ENCODE results near the gene PRSS8.
"Not testable (repeated sequence)": the region's sequence is repeated elsewhere in the genome, so short reads cannot be mapped to it uniquely, and the experiment has no call there.

Gene PRSS8

DNA sequence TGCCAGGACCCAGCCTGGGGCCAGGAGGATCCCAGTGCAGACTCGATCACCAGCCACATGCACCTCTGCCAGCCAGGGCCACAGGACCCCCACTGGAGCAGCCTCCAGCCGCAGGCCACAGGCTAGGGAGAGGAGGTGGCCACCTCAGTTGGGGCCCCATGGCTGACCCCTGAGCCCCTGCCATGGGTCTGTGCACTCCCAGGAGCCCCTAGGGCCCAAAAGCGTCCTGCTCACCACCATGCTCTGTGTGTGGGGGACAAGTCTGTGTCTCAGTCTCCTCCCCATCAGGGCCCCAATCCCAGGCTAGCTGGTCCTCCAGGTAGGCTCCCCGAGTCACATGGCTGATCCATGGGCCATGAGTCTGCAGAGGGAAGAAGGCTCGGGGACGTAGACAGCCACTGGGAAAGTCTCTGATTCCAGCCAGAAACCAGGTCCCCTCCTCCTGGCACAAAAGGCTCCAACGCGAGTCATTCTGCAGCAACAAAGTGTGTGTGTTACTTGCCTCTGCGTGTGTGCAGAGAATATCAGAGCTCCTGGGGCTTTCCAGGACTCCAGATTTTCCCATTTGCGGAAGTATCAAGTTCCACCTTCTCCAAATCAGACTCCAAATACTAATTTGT is 6.1 kb upstream of the PRSS8 start:
- CTCF ChIA-PET = interaction anchor here (0.6 to 6.7 kb wide), 51 partner anchors 8 to 729 kb away, joined by 3 to 101 read pairs (median 6); partner anchors contain the start of genes ARMC5, FUS, HSD3B7 and KAT8
- TF ChIP-seq, protein P1, sequence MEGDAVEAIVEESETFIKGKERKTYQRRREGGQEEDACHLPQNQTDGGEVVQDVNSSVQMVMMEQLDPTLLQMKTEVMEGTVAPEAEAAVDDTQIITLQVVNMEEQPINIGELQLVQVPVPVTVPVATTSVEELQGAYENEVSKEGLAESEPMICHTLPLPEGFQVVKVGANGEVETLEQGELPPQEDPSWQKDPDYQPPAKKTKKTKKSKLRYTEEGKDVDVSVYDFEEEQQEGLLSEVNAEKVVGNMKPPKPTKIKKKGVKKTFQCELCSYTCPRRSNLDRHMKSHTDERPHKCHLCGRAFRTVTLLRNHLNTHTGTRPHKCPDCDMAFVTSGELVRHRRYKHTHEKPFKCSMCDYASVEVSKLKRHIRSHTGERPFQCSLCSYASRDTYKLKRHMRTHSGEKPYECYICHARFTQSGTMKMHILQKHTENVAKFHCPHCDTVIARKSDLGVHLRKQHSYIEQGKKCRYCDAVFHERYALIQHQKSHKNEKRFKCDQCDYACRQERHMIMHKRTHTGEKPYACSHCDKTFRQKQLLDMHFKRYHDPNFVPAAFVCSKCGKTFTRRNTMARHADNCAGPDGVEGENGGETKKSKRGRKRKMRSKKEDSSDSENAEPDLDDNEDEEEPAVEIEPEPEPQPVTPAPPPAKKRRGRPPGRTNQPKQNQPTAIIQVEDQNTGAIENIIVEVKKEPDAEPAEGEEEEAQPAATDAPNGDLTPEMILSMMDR (IDR thresholded peaks at IDR 0.05; ENCODE audit: insufficient read depth, low read length, missing control alignments) = no peak
- POLR2A ChIA-PET = interaction anchor here (0.5 to 1.8 kb wide), 11 partner anchors 11 to 330 kb away, joined by 3 to 31 read pairs (median 3); partner anchors contain the start of genes ARMC5, FUS, HSD3B7 and KAT8
- H3K4me3 ChIP-seq (ENCODE audit: low read depth, low read length) = peak overlapping the region; percentile 39
- DNase-seq (ENCODE audit: low read depth, low spot score) = peak; percentile 46

DNA sequence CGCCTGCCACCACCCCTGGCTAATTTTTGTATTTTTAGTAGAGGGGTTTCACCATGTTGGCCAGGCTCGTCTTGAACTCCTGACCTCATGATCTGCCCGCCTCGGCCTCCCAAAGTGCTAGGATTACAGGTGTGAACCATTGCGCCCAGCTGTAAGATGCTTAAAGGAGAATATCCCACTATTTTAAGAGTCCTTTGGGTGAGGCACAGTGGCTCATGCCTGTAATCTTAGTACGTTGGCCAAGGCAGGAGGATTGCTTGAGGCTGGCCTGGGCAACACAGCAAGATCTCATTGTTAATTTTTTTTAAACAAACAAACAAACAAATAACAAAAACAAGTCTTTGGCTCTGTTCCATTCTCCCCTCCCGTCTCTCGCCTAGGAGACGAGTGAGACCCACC is 5.5 kb upstream of the PRSS8 start:
- CTCF ChIA-PET = interaction anchor here (1.8 to 6.7 kb wide), 6 partner anchors 12 to 319 kb away, joined by 8 to 101 read pairs (median 28); partner anchors contain the start of genes HSD3B7 and KAT8
- DNase-seq (ENCODE audit: low read depth, low spot score); H3K4me3 ChIP-seq (ENCODE audit: low read depth, low read length); POLR2A ChIA-PET: not testable (repeated sequence)

DNA sequence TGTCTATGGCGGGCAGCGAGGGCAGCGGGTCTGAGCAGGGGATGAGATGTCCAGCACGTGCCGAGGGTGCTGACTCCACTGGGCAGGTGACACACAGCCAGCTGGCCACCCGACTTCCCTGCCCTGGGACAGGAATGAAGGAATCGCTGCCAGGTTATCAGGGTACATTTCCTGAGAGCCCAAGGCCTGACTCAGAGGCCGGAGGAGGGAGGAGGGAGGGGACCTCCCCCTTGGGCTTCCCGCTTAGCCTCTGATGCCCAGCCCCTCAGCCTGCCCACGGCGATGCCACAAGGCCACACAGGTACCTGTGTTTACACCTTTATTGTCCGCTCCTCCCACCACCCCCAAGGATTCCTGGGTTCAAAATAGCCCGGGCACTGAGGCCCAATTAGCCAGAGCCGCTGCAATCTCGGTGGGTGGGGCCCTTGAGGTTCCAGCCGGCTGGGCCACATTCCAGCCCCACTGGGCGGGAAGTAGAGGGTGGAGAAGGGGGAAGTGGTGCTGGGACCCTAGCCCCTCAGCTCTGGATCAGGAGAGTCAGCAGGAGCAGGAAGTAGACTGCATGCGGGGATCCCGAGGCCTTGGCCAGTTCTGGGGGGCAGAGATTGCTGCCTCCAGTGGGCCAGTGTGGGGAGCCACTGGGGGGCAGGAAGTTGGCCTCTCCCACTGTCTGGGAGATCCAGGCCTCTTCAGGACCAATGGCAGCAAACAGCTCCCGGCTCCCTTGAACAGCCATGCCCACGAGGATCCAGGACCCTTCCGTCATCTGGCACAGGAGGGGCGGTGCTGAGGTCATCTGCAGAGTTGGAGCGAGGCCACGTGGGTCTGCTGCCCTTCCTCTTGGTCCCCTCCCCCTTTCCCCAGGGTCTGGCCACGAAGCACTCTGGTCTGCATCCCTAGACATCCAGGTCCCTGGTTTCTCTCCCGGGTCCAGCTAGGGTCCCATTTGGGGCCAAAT is 3.4 kb upstream of the PRSS8 start:
- POLR2A ChIA-PET = no interaction called here
- H3K4me3 ChIP-seq (ENCODE audit: low read depth, low read length) = no peak overlapping the region
- CTCF ChIA-PET = interaction anchor here (0.9 to 2.4 kb wide), 2 partner anchors 9 to 154 kb away, joined by 4 to 10 read pairs; partner anchors contain the start of gene HSD3B7
- no peak for DNase-seq (ENCODE audit: low read depth, low spot score)
- TF ChIP-seq, protein P1 (IDR thresholded peaks at IDR 0.05; ENCODE audit: insufficient read depth, low read length, missing control alignments) = no peak

DNA sequence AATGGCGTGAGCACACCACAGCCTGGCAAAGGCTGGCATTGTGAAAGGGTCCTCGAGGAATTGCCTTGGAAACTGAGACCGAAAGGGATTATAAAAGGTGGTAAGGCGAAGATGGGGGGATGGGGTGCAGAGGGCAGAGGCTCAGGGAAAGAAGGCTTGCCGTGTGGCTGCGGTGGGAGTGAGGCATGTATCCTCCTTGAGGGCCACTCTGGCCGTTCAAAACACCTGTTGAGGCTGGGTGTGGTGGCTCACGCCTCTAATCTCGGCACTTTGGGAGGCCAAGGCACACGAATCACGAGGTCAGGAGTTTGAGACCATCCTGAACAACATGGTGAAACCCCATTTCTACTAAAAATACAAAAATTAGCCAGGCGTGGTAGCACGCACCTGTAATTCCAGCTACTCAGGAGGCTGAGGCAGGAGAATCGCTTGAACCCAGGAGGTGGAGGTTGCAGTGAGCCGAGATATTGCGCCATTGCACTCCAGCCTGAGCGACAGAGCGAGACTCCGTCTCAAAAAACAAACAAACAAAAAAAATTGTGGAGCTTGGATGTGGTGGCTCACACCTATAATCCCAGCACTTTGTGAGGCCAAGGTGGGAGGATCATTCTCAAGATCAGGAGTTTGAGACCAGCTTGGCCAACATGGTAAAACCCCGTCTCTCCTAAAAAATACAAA is 1.4 kb upstream of the PRSS8 start:
- H3K4me3 ChIP-seq (ENCODE audit: low read depth, low read length); DNase-seq (ENCODE audit: low read depth, low spot score): not testable (repeated sequence)
- ChIA-PET POLR2A (interaction anchor here (1.1 kb wide), 1 partner anchor 20 kb away, joined by 3 read pairs; the partner anchor contains the start of gene KAT8), CTCF (interaction anchor here (1.0 to 1.7 kb wide), 3 partner anchors 18 to 184 kb away, joined by 3 to 4 read pairs (median 4); no protein-coding TSS in a partner anchor)

DNA sequence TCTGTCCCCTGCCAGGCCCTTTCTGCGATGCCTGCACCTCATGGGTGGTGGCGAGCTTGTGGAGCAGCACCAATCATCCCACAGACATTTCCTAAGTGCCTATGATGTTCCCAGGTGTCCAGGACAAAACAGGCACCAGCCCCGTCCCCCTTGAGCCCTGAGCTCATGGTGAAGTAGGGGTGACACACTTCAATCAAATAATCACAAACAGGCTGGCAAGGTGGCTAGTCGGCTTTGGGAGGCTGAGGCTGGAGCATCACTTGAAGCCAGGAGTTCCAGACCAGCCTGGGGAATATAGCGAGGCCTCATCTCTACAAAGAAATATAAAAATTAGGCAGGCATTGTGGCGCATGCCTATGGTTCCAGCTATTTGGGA is 748 bp upstream of the PRSS8 start:
- no peak overlapping the region for H3K4me3 ChIP-seq (ENCODE audit: low read depth, low read length)
- ChIA-PET CTCF (interaction anchor here (1.2 to 1.7 kb wide), 3 partner anchors 17 to 183 kb away, joined by 3 to 4 read pairs (median 4); no protein-coding TSS in a partner anchor), POLR2A (interaction anchor here (1.1 kb wide), 2 partner anchors 19 to 62 kb away, joined by 3 read pairs; partner anchors contain the start of genes KAT8, ZNF646 and ZNF668)
- DNase-seq (ENCODE audit: low read depth, low spot score) = no peak
- TF ChIP-seq, protein P1 (IDR thresholded peaks at IDR 0.05; ENCODE audit: insufficient read depth, low read length, missing control alignments) = no peak

DNA sequence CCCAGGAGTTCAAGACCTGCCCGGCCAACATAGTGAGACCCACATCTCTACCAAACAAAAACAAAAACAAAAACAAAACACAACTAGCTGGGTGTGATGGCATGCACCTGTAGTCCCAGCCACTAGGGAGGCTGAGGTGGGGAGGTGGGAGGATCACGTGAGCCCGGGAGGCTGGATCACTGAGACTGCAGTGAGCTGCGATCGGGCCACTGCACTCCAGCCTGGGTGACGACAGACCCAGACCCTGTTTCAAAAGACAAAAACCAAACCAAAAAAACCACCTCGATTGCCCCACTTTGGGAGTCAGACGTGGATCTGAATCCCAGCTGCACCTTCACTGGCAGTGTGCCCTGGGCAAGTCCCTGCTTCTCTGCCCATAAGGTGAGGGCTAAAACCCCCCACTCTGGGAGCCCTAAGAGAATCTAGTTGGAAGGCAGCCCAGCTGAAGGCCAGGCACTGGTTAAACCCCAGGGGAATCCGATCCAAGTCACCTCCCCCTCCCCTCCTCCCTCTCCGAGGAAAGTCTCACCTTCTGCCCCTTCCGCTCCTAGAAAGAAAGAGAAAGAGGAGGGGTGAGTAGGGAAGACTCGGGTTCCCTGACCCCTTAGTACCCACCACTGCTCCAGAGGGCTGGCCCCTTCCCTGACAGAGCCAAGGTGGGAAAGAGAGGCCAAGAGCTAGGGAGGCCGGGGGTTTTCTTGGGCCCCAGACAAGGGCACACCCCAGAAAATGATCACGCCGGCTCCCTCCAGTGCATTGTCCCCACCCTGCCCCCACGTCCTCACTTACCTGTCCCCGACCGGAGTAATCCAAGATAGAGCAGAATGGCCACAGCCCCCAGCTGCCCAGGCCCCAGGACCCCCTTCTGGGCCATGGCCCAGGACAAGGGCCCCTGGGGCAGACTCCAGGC is 647 bp downstream of the PRSS8 start:
- CTCF ChIA-PET = interaction anchor here (1.1 to 1.2 kb wide), 2 partner anchors 10 to 16 kb away, joined by 3 read pairs; no protein-coding TSS in a partner anchor
- no peak for DNase-seq (ENCODE audit: low read depth, low spot score)
- H3K4me3 ChIP-seq (ENCODE audit: low read depth, low read length) = no peak overlapping the region
- TF ChIP-seq, protein P1 (IDR thresholded peaks at IDR 0.05; ENCODE audit: insufficient read depth, low read length, missing control alignments) = no peak
- POLR2A ChIA-PET = interaction anchor here (1.1 kb wide), 1 partner anchor 61 kb away, joined by 3 read pairs; the partner anchor contains the start of genes ZNF646 and ZNF668

Measured in AG04449 (cell line).